Cardiac fibroblast (primary cell): ENCODE measurements around the gene LAMB1.

Experiments
- DNase-seq, 2 donors: peaks; one replicate each; pipeline versions ENCODE4 v3.0.0 to v3.0.0-alpha.2; 2010; ENCODE audit warnings: low read depth in 2 of 2
- H3K4me3 ChIP-seq, 2 donors: replicated peaks in 1 of 2; 1 replicate in 1 of 2; 2 replicates in 1 of 2; pipeline ENCODE4 v1.5.1; 2011; ENCODE audit warnings: low read depth in 2 of 2, low read length in 2 of 2, mild to moderate bottlenecking in 2 of 2, moderate library complexity in 1 of 2
- TF ChIP-seq, protein P1 (sequence below): IDR thresholded peaks from one replicate; pipeline ENCODE4 v1.5.1; 2011; ENCODE audit warnings: low read depth, mild to moderate bottlenecking, low read length, inconsistent platforms

The LAMB1 gene

GRCh38 chr7:108007261-108007660 is 4.3 kb upstream of the LAMB1 start:
- TF ChIP-seq, protein P1, sequence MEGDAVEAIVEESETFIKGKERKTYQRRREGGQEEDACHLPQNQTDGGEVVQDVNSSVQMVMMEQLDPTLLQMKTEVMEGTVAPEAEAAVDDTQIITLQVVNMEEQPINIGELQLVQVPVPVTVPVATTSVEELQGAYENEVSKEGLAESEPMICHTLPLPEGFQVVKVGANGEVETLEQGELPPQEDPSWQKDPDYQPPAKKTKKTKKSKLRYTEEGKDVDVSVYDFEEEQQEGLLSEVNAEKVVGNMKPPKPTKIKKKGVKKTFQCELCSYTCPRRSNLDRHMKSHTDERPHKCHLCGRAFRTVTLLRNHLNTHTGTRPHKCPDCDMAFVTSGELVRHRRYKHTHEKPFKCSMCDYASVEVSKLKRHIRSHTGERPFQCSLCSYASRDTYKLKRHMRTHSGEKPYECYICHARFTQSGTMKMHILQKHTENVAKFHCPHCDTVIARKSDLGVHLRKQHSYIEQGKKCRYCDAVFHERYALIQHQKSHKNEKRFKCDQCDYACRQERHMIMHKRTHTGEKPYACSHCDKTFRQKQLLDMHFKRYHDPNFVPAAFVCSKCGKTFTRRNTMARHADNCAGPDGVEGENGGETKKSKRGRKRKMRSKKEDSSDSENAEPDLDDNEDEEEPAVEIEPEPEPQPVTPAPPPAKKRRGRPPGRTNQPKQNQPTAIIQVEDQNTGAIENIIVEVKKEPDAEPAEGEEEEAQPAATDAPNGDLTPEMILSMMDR = no peak
- no peak overlapping the region for H3K4me3 ChIP-seq
- DNase-seq = peak in 1 of 2 donors; percentile 56

DNA sequence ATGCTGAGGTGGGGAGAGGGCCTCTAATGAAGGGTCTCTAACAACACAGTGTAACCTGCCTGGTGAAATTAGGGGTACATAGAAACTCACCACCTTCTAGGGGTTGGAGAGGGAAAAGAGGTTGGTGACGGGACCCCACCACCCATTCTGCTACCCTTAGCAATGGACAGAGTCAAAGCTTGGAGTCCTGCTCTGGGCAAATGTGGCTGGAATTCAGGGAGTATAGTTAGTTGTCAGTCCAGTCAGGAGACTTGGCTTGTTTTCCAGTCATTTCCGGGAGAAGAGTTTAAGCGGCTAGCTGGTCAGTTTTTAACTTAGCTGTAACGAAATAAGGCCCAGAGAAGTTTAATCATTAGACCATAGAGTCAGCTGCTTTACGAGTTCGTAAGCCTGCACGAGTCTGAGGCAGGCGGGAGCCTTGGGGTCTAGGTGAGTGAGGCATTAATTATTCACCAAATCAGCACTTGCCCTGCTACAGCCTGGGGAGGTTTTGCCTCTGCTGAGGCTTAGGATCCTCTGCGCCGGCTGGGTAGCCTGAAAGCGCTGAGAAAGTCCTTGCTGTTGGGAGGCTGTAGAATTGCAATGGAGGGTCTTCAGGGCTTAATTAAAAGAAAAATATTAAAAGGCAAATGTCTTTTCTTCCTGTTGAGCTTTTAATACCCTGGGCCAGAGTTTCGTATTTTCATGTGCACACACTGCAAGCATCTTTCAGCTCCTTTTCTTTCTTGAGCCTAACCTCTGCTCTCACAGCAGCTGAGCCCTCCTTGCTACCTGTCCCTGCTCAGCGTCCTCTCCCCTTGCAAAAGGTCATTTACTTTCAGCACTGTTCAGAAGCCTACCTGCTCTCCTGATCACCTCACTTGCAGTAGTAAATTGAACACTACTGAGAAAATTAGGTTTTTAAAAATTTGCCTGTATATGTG is 1.5 kb upstream of the LAMB1 start:
- TF ChIP-seq, protein P1 = no peak
- H3K4me3 ChIP-seq = peak overlapping the region in 1 of 2 donors; percentile 30
- peak; percentile 79 to 90 for DNase-seq

GRCh38 chr7:108003599-108003935 is 606 bp upstream of the LAMB1 start:
- no peak for DNase-seq
- TF ChIP-seq, protein P1 = no peak
- peak overlapping the region; percentile 79 to 89 for H3K4me3 ChIP-seq

- TF ChIP-seq, protein P1 = no peak
- DNase-seq = peak; percentile 38 to 52
- H3K4me3 ChIP-seq = peak overlapping the region; percentile 79 to 89
These were observed 916 bp downstream of the LAMB1 start for GRCh38 chr7:108001764-108002725.

- DNase-seq = peak; percentile 59 to 73
- TF ChIP-seq, protein P1 = peak; percentile 23
- peak overlapping the region; percentile 79 to 89 for H3K4me3 ChIP-seq
These were observed 1.8 kb downstream of the LAMB1 start for GRCh38 chr7:108000875-108001763.
